Nephron (organoid): Measurements from ENCODE around the gene DIABLO.

Experiments
- H3K27ac Mint-ChIP-seq, 3 experiments: 2 replicates each; pipeline ENCODE4 v1.8.0; 2020; ENCODE audit warnings: mixed read lengths in 3 of 3, mild to moderate bottlenecking in 2 of 3, moderate library complexity in 1 of 3
- H3K27me3 Mint-ChIP-seq: 2 replicates; pipeline ENCODE4 v1.8.0; 2021; ENCODE audit warnings: low read depth, mild to moderate bottlenecking, moderate library complexity, mixed read lengths
- H3K36me3 Mint-ChIP-seq: 2 replicates; pipeline ENCODE4 v1.8.0; 2020; ENCODE audit warnings: low read depth, mixed read lengths
- H3K4me1 Mint-ChIP-seq: 2 replicates; pipeline ENCODE4 v1.8.0; 2020; ENCODE audit warnings: mixed read lengths
- H3K4me3 Mint-ChIP-seq, 3 experiments: 2 replicates each; pipeline ENCODE4 v1.8.0; 2020; ENCODE audit warnings: mild to moderate bottlenecking in 3 of 3, mixed read lengths in 3 of 3, moderate library complexity in 2 of 3
- H3K9me3 Mint-ChIP-seq: 2 replicates; pipeline ENCODE4 v1.8.0; 2020; ENCODE audit warnings: mixed read lengths
- CTCF ChIP-seq, 3 experiments: fragments of 200-600 bp; sonication (generic); IDR thresholded peaks; one replicate each; pipeline ENCODE4 v1.5.0; 2021; ENCODE audit warnings: antibody characterized with exemption in 3 of 3; ENCODE audit not compliant: unreplicated experiment in 3 of 3

Gene DIABLO

GRCh38 chr12:122216445-122216844 is 9.4 kb downstream of the DIABLO start:
- Mint-ChIP-seq H3K27me3 (no peaks in the 10 kb centered on the region), H3K9me3 (no peaks in the 10 kb centered on the region), H3K4me3 (no peak overlapping the region), H3K4me1 (no peaks in the 10 kb centered on the region), H3K27ac (no peak overlapping the region), H3K36me3 (peaks cover 62% of the 10 kb centered on the region)
- TF ChIP-seq CTCF (IDR thresholded peaks at IDR 0.05; ENCODE audit: unreplicated experiment in 3 of 3) = no peak

GRCh38 chr12:122215771-122216170 is 10.1 kb downstream of the DIABLO start:
- Mint-ChIP-seq H3K9me3 (no peaks in the 10 kb centered on the region), H3K27ac (no peak overlapping the region), H3K4me3 (no peak overlapping the region), H3K36me3 (peaks cover 60% of the 10 kb centered on the region), H3K4me1 (no peaks in the 10 kb centered on the region), H3K27me3 (no peaks in the 10 kb centered on the region)
- TF ChIP-seq CTCF (IDR thresholded peaks at IDR 0.05; ENCODE audit: unreplicated experiment in 3 of 3) = no peak

DNA sequence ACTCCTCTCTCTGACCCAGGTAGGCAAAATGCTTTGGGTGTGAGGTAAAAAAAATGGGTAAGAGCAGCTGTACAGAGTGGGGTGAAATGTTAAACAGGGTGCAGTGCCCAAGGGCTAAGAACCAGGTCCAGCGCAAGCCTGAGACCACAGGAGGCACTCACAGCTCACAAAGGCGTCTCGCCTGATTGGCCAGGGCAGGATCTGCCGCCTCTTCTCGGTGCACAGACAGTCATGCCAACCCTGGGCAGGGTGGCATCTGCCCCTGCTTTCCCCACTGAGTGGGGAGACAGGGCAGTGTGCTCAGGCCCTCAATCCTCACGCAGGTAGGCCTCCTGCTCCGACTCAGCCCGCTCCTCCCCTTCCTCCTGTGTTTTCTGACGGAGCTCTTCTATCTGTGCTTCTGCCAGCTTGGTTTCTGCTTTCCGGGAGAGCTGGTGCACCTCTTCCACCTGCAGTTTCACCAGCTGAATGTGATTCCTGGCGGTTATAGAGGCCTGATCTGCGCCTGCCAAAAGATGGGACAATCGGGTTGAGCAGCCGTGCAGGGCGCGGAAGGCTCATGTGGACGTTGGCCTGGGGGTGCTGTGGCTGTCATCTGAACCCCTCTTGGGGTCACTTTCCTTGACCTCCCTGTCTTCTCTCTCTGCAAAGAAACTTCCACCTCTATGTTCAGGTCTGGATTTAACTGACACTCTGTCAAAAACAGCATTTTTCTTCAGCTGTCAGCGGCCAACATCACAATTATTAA is 17.6 kb downstream of the DIABLO start:
- no peak overlapping the region for H3K4me3 Mint-ChIP-seq
- no peak for TF ChIP-seq CTCF (IDR thresholded peaks at IDR 0.05; ENCODE audit: unreplicated experiment in 3 of 3)
- peaks cover 43% of the 10 kb centered on the region for H3K27me3 Mint-ChIP-seq
- H3K9me3 Mint-ChIP-seq = no peaks in the 10 kb centered on the region
- H3K36me3 Mint-ChIP-seq = peaks cover 40% of the 10 kb centered on the region
- no peak overlapping the region for H3K27ac Mint-ChIP-seq
- H3K4me1 Mint-ChIP-seq = peaks cover 5% of the 10 kb centered on the region

- no peak for TF ChIP-seq CTCF (IDR thresholded peaks at IDR 0.05; ENCODE audit: unreplicated experiment in 3 of 3)
- Mint-ChIP-seq H3K27me3 (peaks cover 51% of the 10 kb centered on the region), H3K27ac (no peak overlapping the region), H3K4me3 (no peak overlapping the region), H3K36me3 (peaks cover 36% of the 10 kb centered on the region), H3K4me1 (peaks cover 5% of the 10 kb centered on the region), H3K9me3 (no peaks in the 10 kb centered on the region)
Measured at GRCh38 chr12:122207391-122207790, 18.5 kb downstream of the DIABLO start.

DNA sequence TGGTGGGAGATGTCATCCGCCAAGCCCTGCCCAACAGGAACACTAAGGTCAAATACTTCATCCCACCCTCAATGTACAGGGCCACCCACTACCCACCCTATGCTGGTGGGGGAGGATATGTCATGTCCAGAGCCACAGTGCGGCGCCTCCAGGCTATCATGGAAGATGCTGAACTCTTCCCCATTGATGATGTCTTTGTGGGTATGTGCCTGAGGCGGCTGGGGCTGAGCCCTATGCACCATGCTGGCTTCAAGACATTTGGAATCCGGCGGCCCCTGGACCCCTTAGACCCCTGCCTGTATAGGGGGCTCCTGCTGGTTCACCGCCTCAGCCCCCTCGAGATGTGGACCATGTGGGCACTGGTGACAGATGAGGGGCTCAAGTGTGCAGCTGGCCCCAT is 18.9 kb downstream of the DIABLO start:
- Mint-ChIP-seq H3K4me3 (no peak overlapping the region), H3K27me3 (peaks cover 53% of the 10 kb centered on the region), H3K9me3 (no peaks in the 10 kb centered on the region), H3K27ac (no peak overlapping the region), H3K4me1 (peaks cover 5% of the 10 kb centered on the region), H3K36me3 (peaks cover 32% of the 10 kb centered on the region)
- no peak for TF ChIP-seq CTCF (IDR thresholded peaks at IDR 0.05; ENCODE audit: unreplicated experiment in 3 of 3)
